GM23338 (cell line): ENCODE data around the gene DLG2. TPM values are rescaled to one million over a fixed set of nuclear protein-coding genes. Genes with fewer than 3 reads are reported as not detected.
"Not testable (repeated sequence)": the region's sequence is repeated elsewhere in the genome, so short reads cannot be mapped to it uniquely, and the experiment has no call there.

Experiments
- ATAC-seq: fragments of 200-7000 bp; cut with Tn5 transposase; 3 replicates; pipeline ENCODE4 v1.9.1; 2020
- DNase-seq: peaks from one replicate; pipeline ENCODE4 v3.0.0-alpha.2; 2015; ENCODE audit warnings: low spot score
- H2AFZ ChIP-seq: fragments of 200-600 bp; sonication (generic); 2 replicates; pipeline ENCODE4 v1.8.0; 2016; ENCODE audit warnings: antibody characterized with exemption, mild to moderate bottlenecking, moderate library complexity
- H3F3A ChIP-seq: fragments of 200-600 bp; sonication (generic); replicated peaks from 2 replicates; pipeline ENCODE4 v1.8.0; 2017; ENCODE audit warnings: antibody characterized with exemption, mixed run types, low read depth
- H3K27ac ChIP-seq: fragments of 200-600 bp; sonication (generic); 2 replicates; pipeline ENCODE4 v1.6.1; 2016; ENCODE audit warnings: low read depth
- H3K27me3 ChIP-seq: fragments of 200-600 bp; sonication (generic); 2 replicates; pipeline ENCODE4 v1.8.0; 2016; ENCODE audit warnings: mild to moderate bottlenecking, mixed run types, moderate library complexity; ENCODE audit not compliant: insufficient read depth
- H3K36me3 ChIP-seq: fragments of 200-600 bp; sonication (generic); 2 replicates; pipeline ENCODE4 v1.8.0; 2016; ENCODE audit warnings: mild to moderate bottlenecking; ENCODE audit not compliant: insufficient read depth
- H3K4me1 ChIP-seq: fragments of 200-600 bp; sonication (generic); 2 replicates; pipeline ENCODE4 v1.8.0; 2016; ENCODE audit warnings: mild to moderate bottlenecking, moderate library complexity; ENCODE audit not compliant: insufficient read depth
- H3K4me2 ChIP-seq: fragments of 200-600 bp; sonication (generic); 2 replicates; pipeline ENCODE4 v1.7.1; 2017; ENCODE audit warnings: mixed run types
- H3K4me3 ChIP-seq: fragments of 200-600 bp; sonication (generic); 2 replicates; pipeline ENCODE4 v1.6.1; 2016; ENCODE audit warnings: mixed run types
- H3K79me2 ChIP-seq: fragments of 200-600 bp; sonication (generic); replicated peaks from 2 replicates; pipeline ENCODE4 v1.8.0; 2017; ENCODE audit warnings: mild to moderate bottlenecking; ENCODE audit not compliant: insufficient read depth
- H3K9me2 ChIP-seq: fragments of 200-600 bp; sonication (generic); 2 replicates; pipeline ENCODE4 v1.8.0; 2017; ENCODE audit not compliant: insufficient read depth
- H4K20me1 ChIP-seq: fragments of 200-600 bp; sonication (generic); replicated peaks from 2 replicates; pipeline ENCODE4 v1.8.0; 2017; ENCODE audit warnings: mild to moderate bottlenecking; ENCODE audit not compliant: insufficient read depth
- H3K27ac Mint-ChIP-seq: 2 replicates; pipeline ENCODE4 v1.8.0; 2020; ENCODE audit warnings: inconsistent platforms, mild to moderate bottlenecking, moderate library complexity, mixed read lengths
- H3K27me3 Mint-ChIP-seq: 3 replicates; pipeline ENCODE4 v1.8.0; 2022; ENCODE audit warnings: low read depth, mild to moderate bottlenecking, moderate library complexity, mixed read lengths, inconsistent platforms; ENCODE audit not compliant: insufficient read depth, poor library complexity
- H3K36me3 Mint-ChIP-seq: 3 replicates; pipeline ENCODE4 v1.8.0; 2021; ENCODE audit warnings: low read depth, mild to moderate bottlenecking, inconsistent platforms, moderate library complexity, mixed read lengths
- H3K4me1 Mint-ChIP-seq: 3 replicates; pipeline ENCODE4 v1.8.0; 2020; ENCODE audit warnings: mild to moderate bottlenecking, inconsistent platforms, mixed read lengths
- H3K4me3 Mint-ChIP-seq: 3 replicates; pipeline ENCODE4 v1.8.0; 2021; ENCODE audit warnings: moderate library complexity, mild to moderate bottlenecking, inconsistent platforms, mixed read lengths
- H3K9me3 Mint-ChIP-seq: 3 replicates; pipeline ENCODE4 v1.8.0; 2020; ENCODE audit warnings: moderate library complexity, mild to moderate bottlenecking, inconsistent platforms, mixed read lengths
- CREB1 ChIP-seq: fragments of 250-450 bp; sonication (Bioruptor Pico); IDR thresholded peaks from 2 replicates; pipeline ENCODE4 v1.5.0; 2020; ENCODE audit warnings: low read depth, mild to moderate bottlenecking, moderate library complexity
- ETS1 ChIP-seq: IDR thresholded peaks from 2 replicates; pipeline ENCODE4 v1.6.1; 2016; ENCODE audit warnings: antibody characterized with exemption
- EZH2phosphoT487 ChIP-seq: fragments of 200-600 bp; sonication (generic); IDR thresholded peaks from one replicate; pipeline ENCODE4 v1.8.1; 2018; ENCODE audit warnings: antibody characterized with exemption; ENCODE audit not compliant: unreplicated experiment
- JUNB ChIP-seq: IDR thresholded peaks from one replicate; pipeline ENCODE4 v1.6.1; 2016; ENCODE audit warnings: antibody characterized with exemption; ENCODE audit not compliant: unreplicated experiment
- NANOG ChIP-seq: IDR thresholded peaks from 2 replicates; pipeline ENCODE4 v1.6.1; 2016; ENCODE audit warnings: antibody characterized with exemption, borderline replicate concordance
- POLR2AphosphoS5 ChIP-seq: IDR thresholded peaks from 2 replicates; pipeline ENCODE4 v1.6.1; 2016; ENCODE audit warnings: antibody characterized with exemption, low read depth
- REST ChIP-seq: IDR thresholded peaks from one replicate; pipeline ENCODE4 v1.6.1; 2018; ENCODE audit warnings: antibody characterized with exemption; ENCODE audit not compliant: unreplicated experiment
- STAT1 ChIP-seq: IDR thresholded peaks from one replicate; pipeline ENCODE4 v1.6.1; 2016; ENCODE audit warnings: antibody characterized with exemption; ENCODE audit not compliant: unreplicated experiment
- ZNF114 ChIP-seq: fragments of 250-450 bp; sonication (Bioruptor Pico); IDR thresholded peaks from 2 replicates; pipeline ENCODE4 v1.5.0; 2020; ENCODE audit warnings: mild to moderate bottlenecking, moderate library complexity
- ZNF331 ChIP-seq: fragments of 250-450 bp; sonication (Bioruptor Pico); IDR thresholded peaks from 2 replicates; pipeline ENCODE4 v1.5.0; 2020; ENCODE audit warnings: low read depth, mild to moderate bottlenecking, moderate library complexity
- ZNF462 ChIP-seq: fragments of 250-450 bp; sonication (Bioruptor Pico); IDR thresholded peaks from 2 replicates; pipeline ENCODE4 v1.5.0; 2020; ENCODE audit warnings: mild to moderate bottlenecking, moderate library complexity
- polyA plus RNA-seq: library from polyadenylated mRNA; unstranded; fragments of >200 nt; fragmentation: Nextera tagmentation; extraction: Ambion mirVana; gene quantifications from 2 replicates; pipeline ENCODE4 v1.2.1, GENCODE V29; 2016
- total RNA-seq: library from RNA; depleted of rRNA; stranded (reverse); fragments of >200 nt; shearing (Covaris generic); gene quantifications from 2 replicates; pipeline ENCODE4 v1.2.3, GENCODE V29; 2014

Gene DLG2
- total and polyA plus RNA-seq, 2 experiments from 2014 or later, result 19.8 to 21.5 TPM

- not testable (repeated sequence) for H3K27me3 ChIP-seq, H3K4me1 Mint-ChIP-seq, H3K9me2 ChIP-seq, H3K27me3 Mint-ChIP-seq, H3K4me2 ChIP-seq, H3K79me2 ChIP-seq, H3K9me3 Mint-ChIP-seq, ATAC-seq, H3K36me3 ChIP-seq, H4K20me1 ChIP-seq, H3K4me3 Mint-ChIP-seq, H3F3A ChIP-seq, H2AFZ ChIP-seq, H3K4me1 ChIP-seq, H3K27ac Mint-ChIP-seq, H3K27ac ChIP-seq, DNase-seq, H3K4me3 ChIP-seq
- H3K36me3 Mint-ChIP-seq, result peaks cover 22% of the 10 kb centered on the region
Observed at GRCh38 chr11:83443880-83444279, 2183.3 kb downstream of the DLG2 start.

GRCh38 chr11:83441601-83442000 is 2185.5 kb downstream of the DLG2 start:
- Histone ChIP-seq H3K9me2 (no peaks in the 10 kb centered on the region), H3K27ac (no peak overlapping the region), H2AFZ (no peak overlapping the region), H3K4me1 (peaks cover 5% of the 10 kb centered on the region; the same call in 1 of the 2 replicates), H3K27me3 (no peaks in the 10 kb centered on the region), H4K20me1 (no peaks in the 10 kb centered on the region), H3K4me3 (no peak overlapping the region), H3K36me3 (no peaks in the 10 kb centered on the region), H3F3A (no peaks in the 10 kb centered on the region), H3K4me2 (no peak overlapping the region), H3K79me2 (no peaks in the 10 kb centered on the region)
- 0 out of 3 replicates have a peak, but pooled peaks cover under 1% of the 10 kb centered on the region for H3K36me3 Mint-ChIP-seq
- H3K27me3 Mint-ChIP-seq, result peaks cover 2% of the 10 kb centered on the region
- no peak overlapping the region for H3K27ac Mint-ChIP-seq
- no peaks in the 10 kb centered on the region; the same call in 1 of the 3 replicates for H3K9me3 Mint-ChIP-seq
- H3K4me1 Mint-ChIP-seq, result peaks cover 8% of the 10 kb centered on the region
- DNase-seq, result no peak
- no peak for ATAC-seq
- no peak overlapping the region for H3K4me3 Mint-ChIP-seq
- no peak for TF ChIP-seq ZNF462
- TF ChIP-seq ETS1, result no peak
- TF ChIP-seq ZNF331 (CRISPR knock-in tag), result no peak
- TF ChIP-seq NANOG, result no peak
- no peak for TF ChIP-seq ZNF114 (CRISPR knock-in tag)
- TF ChIP-seq EZH2phosphoT487, result no peak
- TF ChIP-seq JUNB, result no peak
- no peak for TF ChIP-seq STAT1
- no peak for TF ChIP-seq REST
- no peak for TF ChIP-seq CREB1 (CRISPR knock-in tag)
- TF ChIP-seq POLR2AphosphoS5, result no peak
